ENCODE results near the gene ELFN2.

Gene ELFN2

GRCh38 chr22:37356922-37357321 is 70.4 kb downstream of the ELFN2 start:
- no peaks in the 10 kb centered on the region for H3K9me2 ChIP-seq (replicated peaks; ENCODE audit: control insufficient read depth, low read length)
- H3F3A ChIP-seq (ENCODE audit: control insufficient read depth, insufficient read depth), result no peaks in the 10 kb centered on the region
- H3K4me1 ChIP-seq (ENCODE audit: control insufficient read depth, low read length), result peaks cover 8% of the 10 kb centered on the region
- no peaks in the 10 kb centered on the region for H3K9me3 ChIP-seq (ENCODE audit: control insufficient read depth, insufficient read depth, low read length)
- no peak overlapping the region for H3K4me2 ChIP-seq (ENCODE audit: low read length)
- no peaks in the 10 kb centered on the region for H3K36me3 ChIP-seq (ENCODE audit: control insufficient read depth, low read length)
- no peaks in the 10 kb centered on the region for H4K20me1 ChIP-seq (ENCODE audit: control insufficient read depth, insufficient read depth, low read depth, low read length)
- H3K4me3 ChIP-seq (ENCODE audit: low read length), result no peak overlapping the region
- H3K27me3 ChIP-seq (ENCODE audit: control insufficient read depth, low read length), result 0 out of 2 replicates have a peak, but pooled peaks cover 3% of the 10 kb centered on the region
- no peaks in the 10 kb centered on the region for H3K79me2 ChIP-seq (ENCODE audit: control insufficient read depth, low read length)
- H3K27ac ChIP-seq (ENCODE audit: low read depth, low read length), result no peak overlapping the region
- TF ChIP-seq EZH2phosphoT487 (IDR thresholded peaks at IDR 0.05; ENCODE audit: borderline replicate concordance, low read length), result no peak
- no peak for TF ChIP-seq CTCF (IDR thresholded peaks at IDR 0.05; ENCODE audit: low read depth, low read length, poor library complexity, severe bottlenecking)

GRCh38 chr22:37355174-37355573 is 72.1 kb downstream of the ELFN2 start:
- TF ChIP-seq CTCF (IDR thresholded peaks at IDR 0.05; ENCODE audit: low read depth, low read length, poor library complexity, severe bottlenecking) (no peak), EZH2phosphoT487 (IDR thresholded peaks at IDR 0.05; ENCODE audit: borderline replicate concordance, low read length) (no peak)
- Histone ChIP-seq H3K9me2 (replicated peaks; ENCODE audit: control insufficient read depth, low read length) (no peaks in the 10 kb centered on the region), H3K9me3 (ENCODE audit: control insufficient read depth, insufficient read depth, low read length) (no peaks in the 10 kb centered on the region), H4K20me1 (ENCODE audit: control insufficient read depth, insufficient read depth, low read depth, low read length) (no peaks in the 10 kb centered on the region), H3K4me3 (ENCODE audit: low read length) (no peak overlapping the region), H3K4me1 (ENCODE audit: control insufficient read depth, low read length) (no peaks in the 10 kb centered on the region), H3K4me2 (ENCODE audit: low read length) (no peak overlapping the region), H3K27me3 (ENCODE audit: control insufficient read depth, low read length) (0 out of 2 replicates have a peak, but pooled peaks cover 3% of the 10 kb centered on the region), H3K36me3 (ENCODE audit: control insufficient read depth, low read length) (no peaks in the 10 kb centered on the region), H3K27ac (ENCODE audit: low read depth, low read length) (no peak overlapping the region), H3F3A (ENCODE audit: control insufficient read depth, insufficient read depth) (no peaks in the 10 kb centered on the region), H3K79me2 (ENCODE audit: control insufficient read depth, low read length) (no peaks in the 10 kb centered on the region)

GRCh38 chr22:37354670-37355069 is 72.6 kb downstream of the ELFN2 start:
- H3K9me2 ChIP-seq (replicated peaks; ENCODE audit: control insufficient read depth, low read length), result no peaks in the 10 kb centered on the region
- H3K4me2 ChIP-seq (ENCODE audit: low read length), result no peak overlapping the region
- no peaks in the 10 kb centered on the region for H3K9me3 ChIP-seq (ENCODE audit: control insufficient read depth, insufficient read depth, low read length)
- no peaks in the 10 kb centered on the region for H4K20me1 ChIP-seq (ENCODE audit: control insufficient read depth, insufficient read depth, low read depth, low read length)
- no peak overlapping the region for H3K27ac ChIP-seq (ENCODE audit: low read depth, low read length)
- H3K4me1 ChIP-seq (ENCODE audit: control insufficient read depth, low read length), result no peaks in the 10 kb centered on the region
- no peaks in the 10 kb centered on the region for H3K36me3 ChIP-seq (ENCODE audit: control insufficient read depth, low read length)
- no peak overlapping the region for H3K4me3 ChIP-seq (ENCODE audit: low read length)
- no peaks in the 10 kb centered on the region for H3K79me2 ChIP-seq (ENCODE audit: control insufficient read depth, low read length)
- TF ChIP-seq EZH2phosphoT487 (IDR thresholded peaks at IDR 0.05; ENCODE audit: borderline replicate concordance, low read length) (no peak), CTCF (IDR thresholded peaks at IDR 0.05; ENCODE audit: low read depth, low read length, poor library complexity, severe bottlenecking) (no peak)
- H3F3A ChIP-seq (ENCODE audit: control insufficient read depth, insufficient read depth), result no peaks in the 10 kb centered on the region
- H3K27me3 ChIP-seq (ENCODE audit: control insufficient read depth, low read length), result 0 out of 2 replicates have a peak, but pooled peaks cover 3% of the 10 kb centered on the region

All from DOHH2 (cell line).